MCF 10A (cell line): ENCODE results near the gene TAF11. TPM values are rescaled to one million over a fixed set of nuclear protein-coding genes. Genes with fewer than 3 reads are reported as not detected.
"Not testable (repeated sequence)": the region's sequence is repeated elsewhere in the genome, so short reads cannot be mapped to it uniquely, and the experiment has no call there.

ENCODE experiments used
- BruUV-seq: library from RNA; stranded (reverse); fragments of 400-500 nt; replicated peaks from 2 replicates; lab custom pipeline; 2021; lab: Mats Ljungman, UMichigan
- CTCF ChIA-PET: fragments of 300-600 bp; sonication (Branson Sonifier 250); formaldehyde crosslinking; extraction: SDS; loops from one replicate; lab custom pipeline; 2021; ENCODE audit warnings: antibody characterized with exemption, inconsistent platforms; lab: Yijun Ruan, JAX
- POLR2A ChIA-PET: fragments of 300-600, 350-650 bp; sonication (Branson Sonifier 250); formaldehyde crosslinking; extraction: SDS; loops from one replicate; lab custom pipeline; 2020; ENCODE audit warnings: antibody characterized with exemption, inconsistent platforms; lab: Yijun Ruan, JAX
- DNase-seq: peaks from one replicate; pipeline ENCODE4 v3.0.0-alpha.2; 2018; ENCODE audit not compliant: unreplicated experiment
- H3K27ac Mint-ChIP-seq: one replicate; pipeline ENCODE4 v1.8.0; 2022; ENCODE audit warnings: mild to moderate bottlenecking, low read depth, mixed read lengths; ENCODE audit not compliant: unreplicated experiment
- H3K27me3 Mint-ChIP-seq: one replicate; pipeline ENCODE4 v1.8.0; 2022; ENCODE audit warnings: mixed read lengths; ENCODE audit not compliant: insufficient read depth, unreplicated experiment
- H3K36me3 Mint-ChIP-seq: one replicate; pipeline ENCODE4 v1.8.0; 2022; ENCODE audit warnings: mild to moderate bottlenecking, moderate library complexity, mixed read lengths; ENCODE audit not compliant: insufficient read depth, unreplicated experiment
- H3K4me1 Mint-ChIP-seq: one replicate; pipeline ENCODE4 v1.8.0; 2022; ENCODE audit warnings: mixed read lengths; ENCODE audit not compliant: insufficient read depth, unreplicated experiment
- H3K4me3 Mint-ChIP-seq: one replicate; pipeline ENCODE4 v1.8.0; 2022; ENCODE audit warnings: mild to moderate bottlenecking, moderate library complexity, mixed read lengths; ENCODE audit not compliant: unreplicated experiment
- H3K9me3 Mint-ChIP-seq: one replicate; pipeline ENCODE4 v1.8.0; 2022; ENCODE audit warnings: mixed read lengths; ENCODE audit not compliant: unreplicated experiment
- CTCF ChIP-seq: fragments of 200-600 bp; IDR thresholded peaks from one replicate; pipeline ENCODE4 v1.8.0; 2022; ENCODE audit warnings: antibody characterized with exemption, mild to moderate bottlenecking; ENCODE audit not compliant: unreplicated experiment
- intact Hi-C: fragments of 100-400 bp; cut with micrococcal nuclease; formaldehyde crosslinking; loops from 2 replicates; pipeline ENCODE4 v1.14.1; 2022
- total RNA-seq: library from RNA; stranded (reverse); gene quantifications from 2 replicates; pipeline ENCODE4 v1.2.3, GENCODE V29; 2022

Gene TAF11
- total RNA-seq, 1 experiment from 2014 or later = 16.5 TPM

GRCh38 chr6:34884996-34885395, 2.8 kb downstream of the TAF11 start:
- Mint-ChIP-seq H3K27ac (no peak overlapping the region), H3K9me3 (no peaks in the 10 kb centered on the region), H3K4me1 (no peaks in the 10 kb centered on the region), H3K4me3 (no peak overlapping the region), H3K36me3 (peaks cover 22% of the 10 kb centered on the region), H3K27me3 (no peaks in the 10 kb centered on the region)
- no peak for DNase-seq
- ChIA-PET POLR2A (interaction anchor here (0.7 to 0.8 kb wide), 2 partner anchors 107 to 128 kb away, joined by 3 to 4 read pairs; no protein-coding TSS in a partner anchor), CTCF (no interaction called here)
- intact Hi-C loops = loop anchor here (5.0 kb wide), 2 partner anchors 93 to 128 kb away; partner anchors contain the start of genes BLTP3A and SNRPC
- no peak for TF ChIP-seq CTCF
- no TSS peak for BruUV-seq

- DNase-seq, H3K27ac Mint-ChIP-seq, H3K9me3 Mint-ChIP-seq, H3K4me1 Mint-ChIP-seq, intact Hi-C loops, BruUV-seq, H3K27me3 Mint-ChIP-seq, POLR2A ChIA-PET, H3K4me3 Mint-ChIP-seq: not testable (repeated sequence)
- CTCF ChIA-PET = interaction anchor here (0.6 kb wide), 1 partner anchor 75 kb away, joined by 3 read pairs; no protein-coding TSS in a partner anchor
- H3K36me3 Mint-ChIP-seq = peaks cover 30% of the 10 kb centered on the region
Observed at GRCh38 chr6:34884073-34884472, 3.8 kb downstream of the TAF11 start.

- intact Hi-C loops = no loop called here
- Mint-ChIP-seq H3K36me3 (peaks cover 56% of the 10 kb centered on the region), H3K9me3 (no peaks in the 10 kb centered on the region), H3K27me3 (no peaks in the 10 kb centered on the region), H3K4me1 (no peaks in the 10 kb centered on the region), H3K27ac (no peak overlapping the region), H3K4me3 (no peak overlapping the region)
- no peak for DNase-seq
- ChIA-PET POLR2A (interaction anchor here (6.0 kb wide), 1 partner anchor 10 kb away, joined by 37 read pairs; the partner anchor contains the start of genes ANKS1A and TAF11), CTCF (no interaction called here)
- no TSS peak for BruUV-seq
- TF ChIP-seq CTCF = no peak
Observed at GRCh38 chr6:34877869-34878485, 9.9 kb downstream of the TAF11 start.

- Mint-ChIP-seq H3K27ac (no peak overlapping the region), H3K27me3 (no peaks in the 10 kb centered on the region), H3K36me3 (peaks cover 59% of the 10 kb centered on the region), H3K4me1 (no peaks in the 10 kb centered on the region), H3K4me3 (no peak overlapping the region), H3K9me3 (no peaks in the 10 kb centered on the region)
- ChIA-PET POLR2A (interaction anchor here (6.0 kb wide), 1 partner anchor 11 kb away, joined by 37 read pairs; the partner anchor contains the start of genes ANKS1A and TAF11), CTCF (no interaction called here)
- intact Hi-C loops = no loop called here
- TF ChIP-seq CTCF = no peak
- no peak for DNase-seq
- no TSS peak for BruUV-seq
Observed at GRCh38 chr6:34877259-34877658, 10.6 kb downstream of the TAF11 start.
